Kasumi-1 (cell line): Measurements from ENCODE around the gene MAGI2.

Experiments used
- DNase-seq, 2 experiments: peaks; one replicate each; lab custom pipeline; 2025; lab: John Stamatoyannopoulos, UW

Gene MAGI2

DNA sequence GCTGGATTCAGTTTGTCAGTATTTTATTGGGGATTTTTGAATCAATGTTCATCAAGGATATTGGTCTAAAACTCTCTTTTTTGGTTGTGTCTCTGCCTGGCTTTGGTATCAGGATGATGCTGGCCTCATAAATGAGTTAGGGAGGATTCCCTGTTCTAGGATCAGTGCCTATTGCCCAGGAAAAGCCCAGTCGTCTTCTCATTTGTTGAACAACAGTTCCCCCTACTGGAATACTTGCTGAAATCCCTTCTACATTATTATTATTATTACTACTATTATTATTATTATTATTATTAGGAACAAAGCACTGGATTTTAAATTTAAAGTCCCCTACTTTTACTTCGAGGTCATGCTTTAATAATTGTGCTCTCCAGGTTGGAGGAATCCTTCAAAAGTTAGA is 528.9 kb downstream of the MAGI2 start:
- peak; percentile 28 to 52 for DNase-seq

DNA sequence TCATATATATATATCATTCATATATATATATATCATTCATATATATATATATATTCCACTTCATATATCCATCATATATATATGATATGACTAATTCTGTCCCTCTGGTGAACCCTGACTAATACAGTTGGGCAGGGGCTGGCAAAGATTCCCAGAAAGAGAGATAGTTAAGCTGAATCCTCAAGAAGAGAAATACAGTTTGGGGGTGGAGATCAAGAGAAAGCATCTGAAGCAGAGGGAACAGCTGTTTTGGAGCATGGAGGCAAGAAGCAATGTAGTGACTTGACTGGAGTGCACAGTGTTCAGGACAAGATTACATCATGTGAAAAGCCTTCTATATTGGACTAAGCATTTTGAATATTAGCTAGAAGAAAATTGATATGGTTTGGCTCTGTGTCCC is 540.7 kb downstream of the MAGI2 start:
- no peak for DNase-seq

DNA sequence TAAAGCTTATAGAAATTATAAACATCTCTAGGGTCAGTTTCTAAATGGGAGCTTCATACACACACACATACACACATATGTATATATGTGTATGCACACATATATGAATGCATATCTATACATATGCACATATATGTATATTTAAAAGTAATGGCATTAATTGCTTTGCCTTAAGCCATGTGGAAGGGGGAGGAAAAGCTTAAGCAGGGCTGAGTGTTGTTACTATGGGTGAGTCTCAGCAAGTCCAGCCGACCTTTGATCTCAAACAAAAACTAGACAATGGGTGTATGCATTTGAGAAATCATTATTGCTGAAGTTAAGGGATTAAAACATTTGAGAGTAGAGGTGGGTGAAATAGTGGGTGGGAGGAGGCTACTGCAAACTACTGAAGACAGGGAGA is 546.7 kb downstream of the MAGI2 start:
- DNase-seq, result no peak

DNA sequence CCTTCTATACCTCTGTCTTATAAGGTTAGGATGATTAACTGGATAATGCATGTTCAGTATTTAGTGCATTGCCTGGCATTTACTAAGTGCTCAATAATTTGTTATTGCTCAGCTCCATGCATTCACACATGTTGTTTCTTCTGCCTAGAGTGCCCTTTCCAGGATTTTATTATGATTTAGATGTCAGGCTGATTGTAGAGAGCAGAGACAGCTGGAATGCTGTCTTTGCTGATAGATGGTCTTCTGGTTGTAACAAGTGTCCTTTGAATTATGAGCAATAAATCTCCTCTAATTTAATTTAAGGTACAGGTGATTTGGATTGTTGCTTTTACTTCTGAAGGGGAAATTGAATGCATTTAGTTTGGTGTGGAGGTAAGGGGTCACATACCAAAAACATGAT is 548.0 kb downstream of the MAGI2 start:
- no peak for DNase-seq

DNA sequence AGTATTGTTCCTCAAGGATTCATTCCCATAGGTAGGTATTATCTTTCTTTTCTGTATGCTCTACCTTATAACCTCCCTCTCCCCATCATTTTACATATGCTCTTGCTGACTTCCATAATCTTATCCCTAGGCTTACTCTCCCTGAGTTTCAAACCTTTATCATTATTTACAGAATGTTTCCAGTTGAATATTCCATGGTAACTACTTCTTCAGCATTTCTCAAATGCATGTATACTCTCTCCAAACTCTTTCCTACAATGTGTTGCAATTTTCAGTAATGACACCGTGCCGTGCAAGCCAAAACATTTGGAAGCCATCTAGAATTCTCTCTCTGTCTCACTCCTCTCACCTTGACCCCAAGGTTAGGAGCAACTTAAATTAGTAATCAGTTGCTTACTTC is 548.5 kb downstream of the MAGI2 start:
- DNase-seq, result no peak

DNA sequence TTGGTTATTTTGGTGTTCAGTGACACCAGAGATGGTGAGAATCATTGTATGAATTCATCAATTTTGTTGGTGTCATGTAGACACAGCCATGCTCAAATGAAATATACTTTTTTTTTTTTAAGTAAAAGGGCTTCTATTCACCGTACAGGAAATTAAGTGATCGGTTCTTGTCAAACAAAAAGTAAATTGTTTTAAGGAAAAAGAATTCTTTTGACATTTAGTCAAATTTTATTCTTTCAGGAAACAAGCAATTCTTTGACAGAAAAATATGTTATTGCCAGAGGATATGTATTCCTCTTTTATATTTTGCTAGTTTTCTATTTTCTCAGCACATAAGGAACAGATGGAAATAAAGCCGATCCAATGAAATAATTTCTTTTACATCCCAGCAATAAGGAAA is 551.9 kb downstream of the MAGI2 start:
- DNase-seq, result no peak

DNA sequence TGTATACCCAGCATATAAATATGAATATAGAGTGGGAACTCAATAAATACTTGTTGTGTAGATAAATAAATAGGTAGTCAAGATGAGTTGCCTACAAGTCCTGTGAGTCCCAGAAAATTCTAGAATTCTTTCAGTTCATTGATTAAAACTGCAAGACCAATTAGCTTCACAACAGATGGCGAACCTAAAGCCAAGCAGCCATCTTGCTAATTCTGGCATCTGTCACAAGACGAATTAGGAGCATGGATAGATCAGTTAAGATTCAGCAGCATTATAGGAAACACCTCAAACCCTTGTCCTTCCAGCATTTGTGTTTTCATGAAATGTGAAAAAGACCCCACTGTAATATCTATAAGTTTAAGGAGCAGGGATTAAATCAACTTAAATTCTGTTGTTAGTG is 552.7 kb downstream of the MAGI2 start:
- no peak for DNase-seq

DNA sequence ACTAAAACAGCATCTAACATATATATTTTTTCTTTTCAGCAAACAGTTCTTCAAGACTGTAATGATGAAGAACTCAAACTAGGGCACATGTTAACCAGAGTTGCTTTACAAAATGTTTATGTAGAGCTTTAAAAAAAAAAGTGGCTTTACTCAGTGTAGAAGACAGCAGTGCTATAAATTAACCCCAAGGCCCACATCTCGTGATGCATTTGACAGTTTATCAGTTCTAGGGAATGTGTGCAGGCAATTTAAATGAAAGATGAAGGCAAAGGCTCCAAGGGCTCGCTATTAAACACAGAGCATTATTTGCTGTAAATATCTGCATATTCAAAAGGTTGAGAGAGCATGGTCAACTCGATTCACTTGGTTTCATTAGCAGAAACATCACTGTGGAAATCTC is 558.1 kb downstream of the MAGI2 start:
- no peak for DNase-seq

DNA sequence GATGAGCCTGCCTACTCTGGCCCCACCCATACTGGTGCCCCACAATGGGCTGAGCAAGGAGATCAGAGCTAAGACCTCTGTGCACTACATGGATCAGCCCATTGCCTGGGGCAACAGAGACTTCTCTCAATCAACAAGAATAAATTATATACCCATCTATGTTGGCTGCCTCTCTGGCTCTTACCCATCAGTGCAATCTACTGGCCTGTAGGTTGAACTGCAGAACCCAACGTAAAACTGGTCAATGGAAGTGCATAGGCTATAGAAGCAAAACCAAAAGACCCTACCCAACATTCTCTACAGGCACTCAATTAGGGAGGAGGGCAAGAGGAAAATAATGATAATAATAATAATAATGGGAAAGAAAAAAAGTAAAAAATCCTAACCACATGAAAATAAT is 574.3 kb downstream of the MAGI2 start:
- DNase-seq, result no peak

DNA sequence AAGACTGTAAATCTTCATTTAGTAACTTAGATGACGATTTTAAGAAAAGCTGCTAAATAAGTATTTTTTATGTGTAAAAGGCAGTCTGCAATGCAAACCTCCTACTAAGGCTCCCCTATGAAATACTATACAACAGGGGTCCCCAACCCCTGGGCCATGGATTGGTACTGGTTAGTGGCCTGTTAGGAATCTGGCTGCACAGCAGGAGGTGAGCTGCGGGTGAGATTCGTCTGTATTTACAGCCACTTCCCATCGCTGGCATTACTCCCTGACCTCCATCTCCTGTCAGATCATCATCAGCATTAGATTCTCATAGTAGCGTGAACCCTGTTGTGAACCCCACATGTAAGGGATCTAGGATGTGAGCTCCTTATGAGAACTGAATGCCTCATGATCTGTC is 580.4 kb downstream of the MAGI2 start:
- no peak for DNase-seq

DNA sequence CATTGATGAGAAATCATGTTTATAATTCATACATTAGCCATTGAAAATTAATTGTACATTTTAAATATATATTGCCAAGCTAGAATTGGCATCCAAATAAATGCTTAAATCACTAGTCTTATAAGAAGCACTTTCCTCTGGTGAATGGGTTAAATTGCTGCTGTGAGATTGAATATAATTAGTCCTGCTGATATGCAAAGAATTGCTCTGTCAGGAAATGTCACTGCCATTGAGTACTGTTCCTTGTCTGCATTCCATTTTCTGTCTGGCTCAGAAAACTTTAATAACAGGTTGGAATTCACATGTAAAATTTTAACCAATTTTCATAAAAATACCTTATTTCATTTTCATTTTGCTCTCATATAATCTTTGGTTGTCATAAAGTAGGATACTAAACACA is 589.1 kb downstream of the MAGI2 start:
- DNase-seq, result no peak

DNA sequence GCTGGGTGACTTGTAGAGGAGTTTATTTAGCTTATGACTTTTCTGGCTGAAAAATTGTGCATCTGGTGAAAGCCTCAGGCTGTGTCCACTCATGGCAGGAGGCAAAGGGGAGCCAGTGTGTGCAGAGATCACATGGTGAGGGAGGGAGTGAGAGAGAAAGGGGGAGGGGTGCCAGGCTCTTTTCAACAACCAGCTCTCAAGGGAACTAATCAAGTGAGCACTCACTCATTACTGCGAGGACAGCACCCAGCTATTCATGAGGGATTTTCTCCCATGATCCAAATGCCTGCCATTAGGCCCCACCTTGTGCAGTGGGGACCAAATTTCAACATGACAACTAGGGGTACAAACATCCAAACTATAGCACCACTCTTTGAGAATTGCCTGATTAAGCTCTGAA is 590.2 kb downstream of the MAGI2 start:
- no peak for DNase-seq

DNA sequence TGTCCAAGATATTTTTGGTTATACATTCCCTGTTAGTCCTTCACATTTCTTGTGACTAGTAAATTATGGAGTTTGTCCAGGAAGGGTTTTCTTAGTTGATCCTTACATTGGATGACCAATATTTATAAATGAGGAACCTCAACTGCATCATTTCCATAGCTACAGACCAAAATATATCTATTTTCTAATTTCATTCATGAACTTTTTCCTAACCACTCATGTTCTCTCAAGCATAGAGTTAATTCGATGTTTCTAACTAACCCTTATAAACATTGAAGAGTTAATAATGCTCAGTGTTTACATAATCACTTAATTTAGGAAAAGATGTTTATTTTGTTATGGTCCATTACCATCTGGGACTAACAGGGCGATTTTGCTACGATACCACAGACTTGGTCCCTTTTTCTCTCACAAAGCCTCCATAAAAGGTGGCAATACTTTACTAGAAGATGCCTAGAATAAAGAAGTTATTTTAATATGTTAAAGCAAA is 591.0 kb downstream of the MAGI2 start:
- no peak for DNase-seq

DNA sequence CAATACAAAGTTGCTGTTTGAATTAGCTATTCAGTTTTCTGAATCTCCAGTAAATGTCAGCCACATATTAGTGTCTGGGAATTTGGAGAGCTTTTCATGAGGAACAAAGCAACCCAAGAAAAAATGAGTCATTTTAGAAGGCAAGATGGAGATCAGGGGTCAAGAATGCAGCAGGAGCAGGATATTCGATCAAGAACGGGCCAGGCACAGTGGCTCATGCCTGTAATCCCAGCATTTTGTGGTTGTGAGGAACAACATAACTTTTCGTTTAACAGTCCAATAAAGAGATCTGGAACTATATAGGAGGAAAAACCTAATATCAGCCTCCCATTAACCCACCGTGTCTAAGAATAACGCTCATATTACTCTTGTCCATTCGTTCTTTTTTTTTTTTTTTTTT is 600.5 kb downstream of the MAGI2 start:
- DNase-seq, result no peak

DNA sequence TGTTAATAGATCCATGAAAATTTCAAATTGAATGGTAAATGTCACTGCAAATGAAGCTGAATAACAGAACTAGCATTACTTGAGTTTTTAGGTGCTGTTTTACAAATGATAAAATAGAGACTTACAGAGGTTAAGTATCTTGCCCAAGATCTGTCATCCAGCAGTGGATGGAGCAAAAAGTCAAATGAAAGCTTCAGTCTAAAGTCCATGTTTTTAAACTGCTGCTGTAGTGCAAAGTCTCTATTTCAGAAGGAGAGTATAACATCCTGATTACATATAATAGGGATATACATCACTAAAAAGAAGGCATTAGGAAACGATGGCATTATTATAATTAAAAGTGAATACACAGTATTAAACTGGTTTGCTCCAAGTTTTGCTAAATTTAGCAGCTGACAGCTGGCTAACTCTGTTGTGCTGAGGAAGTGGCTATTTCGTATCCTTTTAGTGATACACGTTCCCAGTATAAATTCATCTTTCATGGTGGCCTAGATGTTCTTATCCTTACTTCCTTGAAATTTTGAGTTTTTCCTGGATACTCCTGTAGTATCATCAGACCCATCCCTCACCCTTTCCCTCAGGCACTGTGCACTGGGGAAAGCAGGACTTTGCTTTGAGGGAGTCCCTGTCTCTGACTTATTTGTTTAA is 603.2 kb downstream of the MAGI2 start:
- no peak for DNase-seq

DNA sequence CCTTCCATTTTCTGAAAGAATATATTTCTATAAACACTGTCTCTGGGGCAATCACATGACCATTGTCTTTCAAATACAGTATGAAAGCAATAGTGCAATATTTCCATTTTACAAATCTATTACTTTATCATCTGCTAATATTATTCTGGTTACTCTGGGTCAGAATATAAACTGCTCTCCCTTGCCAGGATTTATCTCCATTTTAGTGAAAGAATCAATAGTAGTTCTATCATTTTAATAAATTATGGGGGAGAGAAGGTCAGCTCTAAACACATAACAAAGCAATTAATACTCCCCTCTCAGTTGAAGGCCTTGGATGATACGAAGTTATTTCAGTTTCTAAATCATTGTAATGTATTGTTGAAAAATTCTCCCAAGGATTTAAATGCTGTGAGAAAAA is 608.3 kb downstream of the MAGI2 start:
- no peak for DNase-seq

DNA sequence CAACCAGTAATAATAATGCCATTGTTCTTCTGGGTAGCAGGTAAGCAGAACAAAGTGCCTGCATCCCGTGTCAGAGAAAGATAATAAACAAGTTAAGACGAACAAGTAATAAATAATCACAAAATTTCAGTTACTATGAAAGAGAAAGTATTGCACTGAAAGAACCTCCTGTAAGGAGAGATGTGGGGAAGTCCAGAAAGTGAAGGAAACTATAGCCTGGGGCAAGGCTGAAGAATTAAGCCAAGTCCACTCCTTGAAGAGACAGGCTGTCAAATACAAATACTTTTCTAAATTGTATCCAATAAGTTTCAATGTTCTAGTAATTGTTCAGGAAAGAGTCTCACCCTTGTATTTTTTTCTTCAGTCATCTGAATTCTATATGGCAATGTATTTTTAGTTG is 611.4 kb downstream of the MAGI2 start:
- no peak for DNase-seq

DNA sequence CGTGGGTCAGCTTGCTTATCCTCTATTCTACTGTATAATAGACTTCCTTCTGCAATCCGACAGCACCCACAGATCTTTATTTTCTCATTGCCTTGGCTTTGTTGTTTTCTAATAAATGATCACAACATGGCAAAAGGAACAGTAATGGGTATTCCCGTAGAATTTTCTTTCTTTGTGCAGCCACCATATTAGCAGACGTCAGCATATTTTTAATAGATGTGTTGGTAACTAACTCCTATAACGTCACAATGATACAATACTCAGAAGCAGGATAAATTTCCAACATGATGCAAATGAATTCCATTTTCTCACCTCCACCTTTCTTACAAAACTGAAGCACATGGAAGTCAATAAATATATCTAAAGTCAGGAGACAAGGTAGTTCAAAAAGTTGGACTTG is 617.6 kb downstream of the MAGI2 start:
- no peak for DNase-seq

DNA sequence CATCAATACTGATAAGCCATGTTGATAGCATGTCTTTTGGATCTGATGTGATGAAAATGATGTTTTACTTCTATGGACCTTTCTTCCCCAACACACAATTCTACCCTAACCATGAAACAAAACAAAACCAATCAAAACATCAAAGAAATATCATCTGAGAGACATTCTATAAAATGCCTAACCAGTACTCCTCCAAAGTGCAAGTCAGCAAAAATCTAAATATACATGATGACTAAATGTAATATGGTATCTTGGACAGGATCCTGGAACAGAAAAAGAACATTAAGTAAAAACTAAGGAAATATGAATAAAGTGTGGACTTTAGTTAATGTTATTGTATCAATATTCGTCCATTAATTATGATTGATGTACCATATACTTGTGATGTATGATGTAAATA is 625.1 kb downstream of the MAGI2 start:
- DNase-seq, result no peak

DNA sequence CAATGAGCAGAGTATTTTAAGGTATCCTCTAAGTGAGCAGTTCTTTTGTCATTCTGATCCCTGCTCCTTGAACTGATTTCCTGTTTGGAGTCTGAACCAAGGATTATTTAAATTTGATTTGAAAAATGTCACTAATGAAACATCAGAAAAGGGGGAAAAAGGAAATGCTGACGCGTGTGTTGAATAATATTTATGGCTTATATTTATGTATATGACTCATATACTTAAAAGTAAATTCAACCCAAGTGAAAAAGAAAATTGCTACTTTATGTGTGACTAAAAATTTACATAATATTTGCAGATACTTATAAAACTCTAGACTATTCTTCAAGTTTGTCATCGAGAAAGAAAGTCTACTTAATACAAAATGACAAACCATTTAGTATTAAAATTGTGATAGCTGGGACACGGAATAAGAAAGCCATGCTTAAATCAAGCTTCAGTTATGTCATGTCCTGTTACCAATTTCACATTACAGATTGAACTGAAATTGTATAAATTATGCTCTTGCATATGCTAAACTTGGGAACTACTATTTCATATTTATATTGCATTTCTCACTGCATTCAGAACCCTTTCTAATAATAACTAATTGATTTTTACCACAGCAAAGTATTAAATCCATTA is 649.9 kb downstream of the MAGI2 start:
- no peak for DNase-seq

DNA sequence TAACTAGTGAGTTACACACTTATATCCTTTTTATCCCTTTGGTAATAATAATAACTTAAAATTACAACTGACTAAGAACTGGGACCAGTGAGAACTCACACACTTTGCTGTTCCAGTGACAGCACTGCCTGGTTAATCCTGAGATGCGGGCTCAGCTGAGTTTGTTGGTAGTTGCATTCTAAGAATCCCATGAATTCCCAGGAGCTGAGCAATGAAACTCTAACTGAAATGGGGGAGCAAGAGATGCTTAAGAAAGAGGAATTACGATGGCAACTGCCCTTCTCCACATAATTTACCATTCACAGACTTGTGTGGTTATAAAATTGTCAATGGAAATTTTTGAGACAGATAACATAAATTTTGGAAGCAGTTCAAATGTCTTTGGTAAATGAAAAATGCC is 659.4 kb downstream of the MAGI2 start:
- DNase-seq, result no peak

DNA sequence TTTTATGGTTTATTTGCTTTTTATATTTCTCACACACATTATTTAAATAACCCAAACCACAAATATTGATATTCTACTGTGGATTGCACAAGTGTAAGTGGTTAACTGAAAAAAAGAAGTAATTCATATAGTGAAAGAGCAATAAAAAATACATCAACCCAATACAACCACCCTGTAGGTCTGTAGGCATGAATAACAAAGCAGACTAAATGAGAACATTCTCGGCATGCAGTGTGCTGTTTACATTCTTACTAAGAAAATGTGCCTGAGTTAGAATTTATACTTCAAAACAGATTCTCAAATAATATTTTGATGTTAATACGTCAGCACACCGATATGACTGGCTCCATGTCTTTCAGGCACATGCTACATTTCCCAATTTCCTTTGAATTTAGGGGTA is 660.8 kb downstream of the MAGI2 start:
- no peak for DNase-seq

DNA sequence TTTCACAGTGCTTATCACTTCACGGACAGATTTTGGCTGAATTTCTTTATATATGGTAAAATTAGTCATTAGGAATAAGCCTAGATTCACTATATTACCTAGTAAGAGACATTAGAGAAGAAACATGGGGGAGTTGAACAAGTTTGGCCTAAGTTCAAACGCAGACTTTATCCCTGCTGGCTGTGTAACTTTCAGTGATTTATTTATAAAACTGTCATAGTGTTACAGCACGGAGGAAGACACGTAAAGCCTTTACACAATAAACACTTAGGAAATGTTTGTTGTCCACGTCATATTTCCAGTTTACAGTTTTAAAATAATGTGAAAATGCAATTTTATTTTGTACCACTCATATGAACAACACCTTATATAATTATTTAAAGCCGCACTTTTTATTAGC is 661.5 kb downstream of the MAGI2 start:
- no peak for DNase-seq

DNA sequence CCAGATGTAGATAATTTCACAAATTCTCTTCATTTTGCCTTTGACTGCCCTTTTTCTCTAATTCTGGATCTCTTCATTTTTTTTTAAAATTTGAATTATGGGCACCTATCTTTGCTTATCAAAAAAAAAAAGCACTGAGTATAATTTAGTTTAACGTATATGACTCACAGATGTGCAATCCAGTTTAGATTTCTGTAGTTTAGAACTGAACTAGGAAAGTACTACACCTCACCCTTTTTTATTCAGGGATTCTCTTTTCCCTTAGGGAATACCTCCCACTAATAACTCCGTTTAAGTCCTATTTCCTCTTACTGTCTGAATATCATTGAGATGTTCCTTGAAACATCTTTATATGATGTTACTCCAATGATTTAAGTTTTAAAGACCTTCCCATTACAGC is 665.0 kb downstream of the MAGI2 start:
- DNase-seq, result no peak
